GM23338 (cell line): ENCODE results near the gene KDM4C. TPM values are rescaled to one million over a fixed set of nuclear protein-coding genes. Genes with fewer than 3 reads are reported as not detected.

Experiments
- ATAC-seq: fragments of 200-7000 bp; cut with Tn5 transposase; 3 replicates; pipeline ENCODE4 v1.9.1; 2020
- DNase-seq: peaks from one replicate; pipeline ENCODE4 v3.0.0-alpha.2; 2015; ENCODE audit warnings: low spot score
- H2AFZ ChIP-seq: fragments of 200-600 bp; sonication (generic); 2 replicates; pipeline ENCODE4 v1.8.0; 2016; ENCODE audit warnings: antibody characterized with exemption, mild to moderate bottlenecking, moderate library complexity
- H3F3A ChIP-seq: fragments of 200-600 bp; sonication (generic); replicated peaks from 2 replicates; pipeline ENCODE4 v1.8.0; 2017; ENCODE audit warnings: antibody characterized with exemption, mixed run types, low read depth
- H3K27ac ChIP-seq: fragments of 200-600 bp; sonication (generic); 2 replicates; pipeline ENCODE4 v1.6.1; 2016; ENCODE audit warnings: low read depth
- H3K27me3 ChIP-seq: fragments of 200-600 bp; sonication (generic); 2 replicates; pipeline ENCODE4 v1.8.0; 2016; ENCODE audit warnings: mild to moderate bottlenecking, mixed run types, moderate library complexity; ENCODE audit not compliant: insufficient read depth
- H3K36me3 ChIP-seq: fragments of 200-600 bp; sonication (generic); 2 replicates; pipeline ENCODE4 v1.8.0; 2016; ENCODE audit warnings: mild to moderate bottlenecking; ENCODE audit not compliant: insufficient read depth
- H3K4me1 ChIP-seq: fragments of 200-600 bp; sonication (generic); 2 replicates; pipeline ENCODE4 v1.8.0; 2016; ENCODE audit warnings: mild to moderate bottlenecking, moderate library complexity; ENCODE audit not compliant: insufficient read depth
- H3K4me2 ChIP-seq: fragments of 200-600 bp; sonication (generic); 2 replicates; pipeline ENCODE4 v1.7.1; 2017; ENCODE audit warnings: mixed run types
- H3K4me3 ChIP-seq: fragments of 200-600 bp; sonication (generic); 2 replicates; pipeline ENCODE4 v1.6.1; 2016; ENCODE audit warnings: mixed run types
- H3K79me2 ChIP-seq: fragments of 200-600 bp; sonication (generic); replicated peaks from 2 replicates; pipeline ENCODE4 v1.8.0; 2017; ENCODE audit warnings: mild to moderate bottlenecking; ENCODE audit not compliant: insufficient read depth
- H3K9me2 ChIP-seq: fragments of 200-600 bp; sonication (generic); 2 replicates; pipeline ENCODE4 v1.8.0; 2017; ENCODE audit not compliant: insufficient read depth
- H4K20me1 ChIP-seq: fragments of 200-600 bp; sonication (generic); replicated peaks from 2 replicates; pipeline ENCODE4 v1.8.0; 2017; ENCODE audit warnings: mild to moderate bottlenecking; ENCODE audit not compliant: insufficient read depth
- H3K27ac Mint-ChIP-seq: 2 replicates; pipeline ENCODE4 v1.8.0; 2020; ENCODE audit warnings: inconsistent platforms, mild to moderate bottlenecking, moderate library complexity, mixed read lengths
- H3K27me3 Mint-ChIP-seq: 3 replicates; pipeline ENCODE4 v1.8.0; 2022; ENCODE audit warnings: low read depth, mild to moderate bottlenecking, moderate library complexity, mixed read lengths, inconsistent platforms; ENCODE audit not compliant: insufficient read depth, poor library complexity
- H3K36me3 Mint-ChIP-seq: 3 replicates; pipeline ENCODE4 v1.8.0; 2021; ENCODE audit warnings: low read depth, mild to moderate bottlenecking, inconsistent platforms, moderate library complexity, mixed read lengths
- H3K4me1 Mint-ChIP-seq: 3 replicates; pipeline ENCODE4 v1.8.0; 2020; ENCODE audit warnings: mild to moderate bottlenecking, inconsistent platforms, mixed read lengths
- H3K4me3 Mint-ChIP-seq: 3 replicates; pipeline ENCODE4 v1.8.0; 2021; ENCODE audit warnings: moderate library complexity, mild to moderate bottlenecking, inconsistent platforms, mixed read lengths
- H3K9me3 Mint-ChIP-seq: 3 replicates; pipeline ENCODE4 v1.8.0; 2020; ENCODE audit warnings: moderate library complexity, mild to moderate bottlenecking, inconsistent platforms, mixed read lengths
- CREB1 ChIP-seq: fragments of 250-450 bp; sonication (Bioruptor Pico); IDR thresholded peaks from 2 replicates; pipeline ENCODE4 v1.5.0; 2020; ENCODE audit warnings: low read depth, mild to moderate bottlenecking, moderate library complexity
- EZH2 ChIP-seq: fragments of 200-600 bp; sonication (generic); IDR thresholded peaks from one replicate; pipeline ENCODE4 v1.8.0; 2017; ENCODE audit warnings: antibody characterized with exemption, mild to moderate bottlenecking, low read depth; ENCODE audit not compliant: unreplicated experiment
- EZH2phosphoT487 ChIP-seq: fragments of 200-600 bp; sonication (generic); IDR thresholded peaks from one replicate; pipeline ENCODE4 v1.8.1; 2018; ENCODE audit warnings: antibody characterized with exemption; ENCODE audit not compliant: unreplicated experiment
- STAT1 ChIP-seq: IDR thresholded peaks from one replicate; pipeline ENCODE4 v1.6.1; 2016; ENCODE audit warnings: antibody characterized with exemption; ENCODE audit not compliant: unreplicated experiment
- ZNF114 ChIP-seq: fragments of 250-450 bp; sonication (Bioruptor Pico); IDR thresholded peaks from 2 replicates; pipeline ENCODE4 v1.5.0; 2020; ENCODE audit warnings: mild to moderate bottlenecking, moderate library complexity
- ZNF331 ChIP-seq: fragments of 250-450 bp; sonication (Bioruptor Pico); IDR thresholded peaks from 2 replicates; pipeline ENCODE4 v1.5.0; 2020; ENCODE audit warnings: low read depth, mild to moderate bottlenecking, moderate library complexity
- polyA plus RNA-seq: library from polyadenylated mRNA; unstranded; fragments of >200 nt; fragmentation: Nextera tagmentation; extraction: Ambion mirVana; gene quantifications from 2 replicates; pipeline ENCODE4 v1.2.1, GENCODE V29; 2016
- total RNA-seq: library from RNA; depleted of rRNA; stranded (reverse); fragments of >200 nt; shearing (Covaris generic); gene quantifications from 2 replicates; pipeline ENCODE4 v1.2.3, GENCODE V29; 2014
- TF ChIP-seq, protein P1 (sequence below), 2 experiments: fragments of 200-600 bp in 1 of 2; sonication (generic) in 1 of 2; conservative IDR thresholded peaks; 2 replicates each; pipeline versions ENCODE4 v1.5.1 to v1.6.1; 2016 to 2017; ENCODE audit warnings: antibody characterized with exemption in 2 of 2, low read depth in 2 of 2, mild to moderate bottlenecking in 2 of 2, moderate library complexity in 1 of 2
- TF ChIP-seq, protein P2 (sequence below): IDR thresholded peaks from 2 replicates; pipeline ENCODE4 v1.6.1; 2016; ENCODE audit warnings: antibody characterized with exemption
- TF ChIP-seq, protein P3 (sequence below): fragments of 250-450 bp; sonication (Bioruptor Pico); IDR thresholded peaks from 2 replicates; pipeline ENCODE4 v1.5.0; 2020; ENCODE audit warnings: mild to moderate bottlenecking, moderate library complexity

Gene KDM4C
- total and polyA plus RNA-seq, 2 experiments from 2014 or later, result 12.0 to 43.8 TPM

DNA sequence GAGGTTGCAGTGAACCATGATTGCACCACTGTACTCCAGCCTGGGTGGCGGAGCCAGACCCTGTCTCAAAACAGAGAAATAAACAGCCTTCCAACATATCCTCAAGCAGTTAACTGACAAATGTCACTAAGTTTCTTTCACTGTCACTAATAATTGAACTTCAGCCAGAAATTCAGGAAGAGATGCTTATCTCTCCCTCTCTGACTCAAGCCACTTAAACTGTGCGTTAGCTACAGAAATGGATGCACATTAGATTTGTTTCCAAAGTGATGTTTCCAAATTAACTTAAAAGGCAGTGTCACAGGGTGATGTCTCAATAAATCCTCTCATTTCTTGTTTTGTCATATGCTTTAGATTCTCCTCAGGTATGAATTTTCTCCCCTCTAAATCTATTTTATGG lies 164.9 kb downstream of the KDM4C start:
- Histone ChIP-seq H3K27me3 (no peaks in the 10 kb centered on the region), H3F3A (no peaks in the 10 kb centered on the region), H3K36me3 (no peaks in the 10 kb centered on the region), H4K20me1 (peaks cover 2% of the 10 kb centered on the region), H3K27ac (no peak overlapping the region), H3K4me1 (0 out of 2 replicates have a peak, but pooled peaks cover 3% of the 10 kb centered on the region), H3K4me2 (no peak overlapping the region), H3K4me3 (no peak overlapping the region), H3K79me2 (peaks cover 10% of the 10 kb centered on the region), H3K9me2 (0 out of 2 replicates have a peak, but pooled peaks cover 3% of the 10 kb centered on the region), H2AFZ (no peak overlapping the region)
- Mint-ChIP-seq H3K9me3 (no peaks in the 10 kb centered on the region), H3K27ac (peak overlapping the region; percentile 41; the same call in 1 of the 2 replicates), H3K4me1 (peaks cover 12% of the 10 kb centered on the region), H3K4me3 (no peak overlapping the region), H3K27me3 (peaks cover 2% of the 10 kb centered on the region), H3K36me3 (no peaks in the 10 kb centered on the region)
- TF ChIP-seq ZNF331 (CRISPR knock-in tag), result no peak
- TF ChIP-seq CREB1, result no peak
- TF ChIP-seq, protein P1, sequence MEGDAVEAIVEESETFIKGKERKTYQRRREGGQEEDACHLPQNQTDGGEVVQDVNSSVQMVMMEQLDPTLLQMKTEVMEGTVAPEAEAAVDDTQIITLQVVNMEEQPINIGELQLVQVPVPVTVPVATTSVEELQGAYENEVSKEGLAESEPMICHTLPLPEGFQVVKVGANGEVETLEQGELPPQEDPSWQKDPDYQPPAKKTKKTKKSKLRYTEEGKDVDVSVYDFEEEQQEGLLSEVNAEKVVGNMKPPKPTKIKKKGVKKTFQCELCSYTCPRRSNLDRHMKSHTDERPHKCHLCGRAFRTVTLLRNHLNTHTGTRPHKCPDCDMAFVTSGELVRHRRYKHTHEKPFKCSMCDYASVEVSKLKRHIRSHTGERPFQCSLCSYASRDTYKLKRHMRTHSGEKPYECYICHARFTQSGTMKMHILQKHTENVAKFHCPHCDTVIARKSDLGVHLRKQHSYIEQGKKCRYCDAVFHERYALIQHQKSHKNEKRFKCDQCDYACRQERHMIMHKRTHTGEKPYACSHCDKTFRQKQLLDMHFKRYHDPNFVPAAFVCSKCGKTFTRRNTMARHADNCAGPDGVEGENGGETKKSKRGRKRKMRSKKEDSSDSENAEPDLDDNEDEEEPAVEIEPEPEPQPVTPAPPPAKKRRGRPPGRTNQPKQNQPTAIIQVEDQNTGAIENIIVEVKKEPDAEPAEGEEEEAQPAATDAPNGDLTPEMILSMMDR (conservative IDR thresholded peaks at IDR 0.05; ENCODE audit: low read depth in 2 of 2), result no peak
- TF ChIP-seq, protein P2, sequence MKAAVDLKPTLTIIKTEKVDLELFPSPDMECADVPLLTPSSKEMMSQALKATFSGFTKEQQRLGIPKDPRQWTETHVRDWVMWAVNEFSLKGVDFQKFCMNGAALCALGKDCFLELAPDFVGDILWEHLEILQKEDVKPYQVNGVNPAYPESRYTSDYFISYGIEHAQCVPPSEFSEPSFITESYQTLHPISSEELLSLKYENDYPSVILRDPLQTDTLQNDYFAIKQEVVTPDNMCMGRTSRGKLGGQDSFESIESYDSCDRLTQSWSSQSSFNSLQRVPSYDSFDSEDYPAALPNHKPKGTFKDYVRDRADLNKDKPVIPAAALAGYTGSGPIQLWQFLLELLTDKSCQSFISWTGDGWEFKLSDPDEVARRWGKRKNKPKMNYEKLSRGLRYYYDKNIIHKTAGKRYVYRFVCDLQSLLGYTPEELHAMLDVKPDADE, result no peak
- TF ChIP-seq STAT1, result no peak
- TF ChIP-seq, protein P3, sequence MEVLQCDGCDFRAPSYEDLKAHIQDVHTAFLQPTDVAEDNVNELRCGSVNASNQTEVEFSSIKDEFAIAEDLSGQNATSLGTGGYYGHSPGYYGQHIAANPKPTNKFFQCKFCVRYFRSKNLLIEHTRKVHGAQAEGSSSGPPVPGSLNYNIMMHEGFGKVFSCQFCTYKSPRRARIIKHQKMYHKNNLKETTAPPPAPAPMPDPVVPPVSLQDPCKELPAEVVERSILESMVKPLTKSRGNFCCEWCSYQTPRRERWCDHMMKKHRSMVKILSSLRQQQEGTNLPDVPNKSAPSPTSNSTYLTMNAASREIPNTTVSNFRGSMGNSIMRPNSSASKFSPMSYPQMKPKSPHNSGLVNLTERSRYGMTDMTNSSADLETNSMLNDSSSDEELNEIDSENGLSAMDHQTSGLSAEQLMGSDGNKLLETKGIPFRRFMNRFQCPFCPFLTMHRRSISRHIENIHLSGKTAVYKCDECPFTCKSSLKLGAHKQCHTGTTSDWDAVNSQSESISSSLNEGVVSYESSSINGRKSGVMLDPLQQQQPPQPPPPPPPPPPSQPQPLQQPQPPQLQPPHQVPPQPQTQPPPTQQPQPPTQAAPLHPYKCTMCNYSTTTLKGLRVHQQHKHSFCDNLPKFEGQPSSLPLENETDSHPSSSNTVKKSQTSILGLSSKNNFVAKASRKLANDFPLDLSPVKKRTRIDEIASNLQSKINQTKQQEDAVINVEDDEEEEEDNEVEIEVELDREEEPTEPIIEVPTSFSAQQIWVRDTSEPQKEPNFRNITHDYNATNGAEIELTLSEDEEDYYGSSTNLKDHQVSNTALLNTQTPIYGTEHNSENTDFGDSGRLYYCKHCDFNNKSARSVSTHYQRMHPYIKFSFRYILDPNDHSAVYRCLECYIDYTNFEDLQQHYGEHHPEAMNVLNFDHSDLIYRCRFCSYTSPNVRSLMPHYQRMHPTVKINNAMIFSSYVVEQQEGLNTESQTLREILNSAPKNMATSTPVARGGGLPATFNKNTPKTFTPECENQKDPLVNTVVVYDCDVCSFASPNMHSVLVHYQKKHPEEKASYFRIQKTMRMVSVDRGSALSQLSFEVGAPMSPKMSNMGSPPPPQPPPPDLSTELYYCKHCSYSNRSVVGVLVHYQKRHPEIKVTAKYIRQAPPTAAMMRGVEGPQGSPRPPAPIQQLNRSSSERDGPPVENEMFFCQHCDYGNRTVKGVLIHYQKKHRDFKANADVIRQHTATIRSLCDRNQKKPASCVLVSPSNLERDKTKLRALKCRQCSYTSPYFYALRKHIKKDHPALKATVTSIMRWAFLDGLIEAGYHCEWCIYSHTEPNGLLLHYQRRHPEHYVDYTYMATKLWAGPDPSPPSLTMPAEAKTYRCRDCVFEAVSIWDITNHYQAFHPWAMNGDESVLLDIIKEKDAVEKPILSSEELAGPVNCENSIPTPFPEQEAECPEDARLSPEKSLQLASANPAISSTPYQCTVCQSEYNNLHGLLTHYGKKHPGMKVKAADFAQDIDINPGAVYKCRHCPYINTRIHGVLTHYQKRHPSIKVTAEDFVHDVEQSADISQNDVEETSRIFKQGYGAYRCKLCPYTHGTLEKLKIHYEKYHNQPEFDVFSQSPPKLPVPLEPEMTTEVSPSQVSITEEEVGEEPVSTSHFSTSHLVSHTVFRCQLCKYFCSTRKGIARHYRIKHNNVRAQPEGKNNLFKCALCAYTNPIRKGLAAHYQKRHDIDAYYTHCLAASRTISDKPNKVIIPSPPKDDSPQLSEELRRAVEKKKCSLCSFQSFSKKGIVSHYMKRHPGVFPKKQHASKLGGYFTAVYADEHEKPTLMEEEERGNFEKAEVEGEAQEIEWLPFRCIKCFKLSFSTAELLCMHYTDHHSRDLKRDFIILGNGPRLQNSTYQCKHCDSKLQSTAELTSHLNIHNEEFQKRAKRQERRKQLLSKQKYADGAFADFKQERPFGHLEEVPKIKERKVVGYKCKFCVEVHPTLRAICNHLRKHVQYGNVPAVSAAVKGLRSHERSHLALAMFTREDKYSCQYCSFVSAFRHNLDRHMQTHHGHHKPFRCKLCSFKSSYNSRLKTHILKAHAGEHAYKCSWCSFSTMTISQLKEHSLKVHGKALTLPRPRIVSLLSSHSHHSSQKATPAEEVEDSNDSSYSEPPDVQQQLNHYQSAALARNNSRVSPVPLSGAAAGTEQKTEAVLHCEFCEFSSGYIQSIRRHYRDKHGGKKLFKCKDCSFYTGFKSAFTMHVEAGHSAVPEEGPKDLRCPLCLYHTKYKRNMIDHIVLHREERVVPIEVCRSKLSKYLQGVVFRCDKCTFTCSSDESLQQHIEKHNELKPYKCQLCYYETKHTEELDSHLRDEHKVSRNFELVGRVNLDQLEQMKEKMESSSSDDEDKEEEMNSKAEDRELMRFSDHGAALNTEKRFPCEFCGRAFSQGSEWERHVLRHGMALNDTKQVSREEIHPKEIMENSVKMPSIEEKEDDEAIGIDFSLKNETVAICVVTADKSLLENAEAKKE, result no peak
- no peak for TF ChIP-seq EZH2phosphoT487
- no peak for TF ChIP-seq EZH2
- no peak for TF ChIP-seq ZNF114
- ATAC-seq (no peak), DNase-seq (no peak)
